Measurements from ENCODE around the gene NCF2.

NCF2 gene

DNA sequence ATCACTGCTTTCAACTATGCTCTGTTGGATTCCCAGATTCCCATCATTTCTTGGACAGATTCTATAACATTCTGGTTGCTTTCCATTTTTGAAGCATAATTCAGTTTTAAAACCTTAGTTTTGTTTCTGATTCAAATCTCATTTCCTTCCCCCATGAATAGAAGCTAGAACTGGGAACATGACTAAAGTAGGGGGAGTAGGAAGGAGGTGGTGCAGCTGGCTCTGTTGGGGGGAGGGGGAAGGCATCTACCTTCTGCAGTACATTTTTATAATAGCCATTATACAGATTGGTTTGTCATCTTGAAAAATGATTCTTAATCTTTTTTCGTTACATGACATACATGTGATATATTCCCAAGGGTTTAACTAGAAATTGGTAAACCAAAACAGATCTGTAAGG is 69.9 kb downstream of the NCF2 start:
- TF ChIP-seq, protein P1, sequence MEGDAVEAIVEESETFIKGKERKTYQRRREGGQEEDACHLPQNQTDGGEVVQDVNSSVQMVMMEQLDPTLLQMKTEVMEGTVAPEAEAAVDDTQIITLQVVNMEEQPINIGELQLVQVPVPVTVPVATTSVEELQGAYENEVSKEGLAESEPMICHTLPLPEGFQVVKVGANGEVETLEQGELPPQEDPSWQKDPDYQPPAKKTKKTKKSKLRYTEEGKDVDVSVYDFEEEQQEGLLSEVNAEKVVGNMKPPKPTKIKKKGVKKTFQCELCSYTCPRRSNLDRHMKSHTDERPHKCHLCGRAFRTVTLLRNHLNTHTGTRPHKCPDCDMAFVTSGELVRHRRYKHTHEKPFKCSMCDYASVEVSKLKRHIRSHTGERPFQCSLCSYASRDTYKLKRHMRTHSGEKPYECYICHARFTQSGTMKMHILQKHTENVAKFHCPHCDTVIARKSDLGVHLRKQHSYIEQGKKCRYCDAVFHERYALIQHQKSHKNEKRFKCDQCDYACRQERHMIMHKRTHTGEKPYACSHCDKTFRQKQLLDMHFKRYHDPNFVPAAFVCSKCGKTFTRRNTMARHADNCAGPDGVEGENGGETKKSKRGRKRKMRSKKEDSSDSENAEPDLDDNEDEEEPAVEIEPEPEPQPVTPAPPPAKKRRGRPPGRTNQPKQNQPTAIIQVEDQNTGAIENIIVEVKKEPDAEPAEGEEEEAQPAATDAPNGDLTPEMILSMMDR (conservative IDR thresholded peaks at IDR 0.05; ENCODE audit: low read depth, low read length): no peak
- no peak for DNase-seq (ENCODE audit: low read depth)
- H3K4me3 ChIP-seq (ENCODE audit: low read length): no peak overlapping the region

DNA sequence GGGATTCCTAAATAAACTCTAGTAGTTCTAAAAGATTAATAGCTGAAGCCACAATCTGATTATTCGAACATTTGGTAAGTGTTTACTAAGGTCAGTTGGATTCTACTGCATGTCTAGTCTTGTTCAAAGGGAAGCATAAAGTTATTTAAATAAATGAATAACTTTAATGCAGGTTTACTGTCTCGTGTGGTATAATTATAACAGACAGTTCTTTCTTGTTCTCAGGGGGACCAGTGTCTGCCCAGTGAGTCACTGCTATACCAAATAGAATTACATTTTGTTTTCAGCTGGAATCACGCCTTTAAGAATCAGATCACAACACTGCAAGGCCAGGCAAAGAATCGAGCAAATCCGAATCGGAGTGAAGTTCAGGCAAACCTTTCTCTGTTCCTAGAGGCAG is 72.9 kb downstream of the NCF2 start:
- TF ChIP-seq, protein P1 (conservative IDR thresholded peaks at IDR 0.05; ENCODE audit: low read depth, low read length): no peak
- no peak for DNase-seq (ENCODE audit: low read depth)
- no peak overlapping the region for H3K4me3 ChIP-seq (ENCODE audit: low read length)

DNA sequence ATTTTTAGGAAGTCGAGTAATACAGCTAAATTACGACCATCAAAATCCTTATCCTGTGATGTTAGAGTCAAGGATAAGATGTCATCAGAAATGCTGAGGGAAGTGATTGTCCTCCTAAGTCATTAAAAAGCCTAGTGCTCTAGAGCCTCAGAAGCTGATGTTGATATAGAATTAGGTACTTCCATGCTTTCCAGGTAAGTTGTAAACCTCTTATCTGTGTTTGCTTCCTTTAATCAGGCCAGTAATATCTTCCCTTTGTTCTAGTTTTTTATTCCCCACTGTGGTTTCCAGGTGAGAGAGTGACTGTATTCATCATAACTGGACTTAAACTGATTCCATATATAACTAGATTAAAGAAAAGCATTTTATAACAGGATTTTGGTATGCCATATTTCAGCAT is 73.5 kb downstream of the NCF2 start:
- TF ChIP-seq, protein P1 (conservative IDR thresholded peaks at IDR 0.05; ENCODE audit: low read depth, low read length): no peak
- no peak for DNase-seq (ENCODE audit: low read depth)
- no peak overlapping the region for H3K4me3 ChIP-seq (ENCODE audit: low read length)

DNA sequence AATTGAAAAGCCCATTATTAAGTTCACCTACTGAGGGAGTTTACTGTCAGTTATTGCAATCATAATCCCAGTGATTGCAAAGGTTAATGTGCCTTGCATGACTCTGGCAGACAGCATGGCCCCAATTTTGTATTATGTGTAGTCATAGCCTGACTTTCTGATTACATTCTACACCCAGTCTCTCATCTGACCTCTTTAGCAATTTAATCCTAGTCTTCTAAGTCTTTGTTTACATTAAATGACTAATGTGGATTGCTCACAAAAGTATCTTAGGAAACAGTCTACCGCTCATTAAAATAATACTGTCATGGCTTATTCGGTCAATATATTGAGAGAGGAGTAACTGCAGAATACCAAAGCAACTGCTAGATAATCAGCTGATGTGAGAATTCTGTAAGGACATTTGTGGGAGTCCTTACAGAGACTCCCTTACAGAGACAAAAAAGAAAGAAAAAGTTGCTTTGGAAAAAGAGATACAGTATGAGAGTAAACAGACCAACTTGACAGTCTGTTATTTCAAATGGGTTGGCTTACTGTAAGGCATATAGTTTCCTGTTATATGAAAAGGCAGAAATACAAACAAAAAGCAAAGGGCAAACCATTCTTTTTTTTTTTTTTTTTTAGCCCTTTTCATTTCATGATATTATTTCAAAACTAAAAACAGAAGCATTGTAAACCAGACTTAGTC is 75.1 kb downstream of the NCF2 start:
- peak; percentile 74 for DNase-seq (ENCODE audit: low read depth)
- no peak overlapping the region for H3K4me3 ChIP-seq (ENCODE audit: low read length)
- TF ChIP-seq, protein P1 (conservative IDR thresholded peaks at IDR 0.05; ENCODE audit: low read depth, low read length): no peak

DNA sequence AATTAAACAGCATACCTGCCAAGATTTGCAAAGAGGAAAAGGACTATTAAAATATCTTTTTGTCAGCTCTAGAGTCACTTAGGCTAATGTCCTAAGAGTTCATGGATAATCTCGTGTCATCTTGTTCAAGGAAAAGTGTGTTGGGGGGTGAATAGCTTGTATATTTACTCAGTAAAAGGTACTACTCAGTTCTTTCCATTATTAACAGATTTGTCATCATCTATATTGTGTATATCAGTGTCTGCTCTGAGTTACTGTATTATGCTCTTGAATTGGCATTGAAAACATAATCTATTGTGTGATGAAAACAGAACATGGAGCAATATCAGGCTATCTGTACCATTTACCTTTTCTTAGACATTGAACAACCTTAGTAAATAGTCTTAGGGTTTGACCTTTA is 76.0 kb downstream of the NCF2 start:
- DNase-seq (ENCODE audit: low read depth): no peak
- TF ChIP-seq, protein P1 (conservative IDR thresholded peaks at IDR 0.05; ENCODE audit: low read depth, low read length): no peak
- no peak overlapping the region for H3K4me3 ChIP-seq (ENCODE audit: low read length)

DNA sequence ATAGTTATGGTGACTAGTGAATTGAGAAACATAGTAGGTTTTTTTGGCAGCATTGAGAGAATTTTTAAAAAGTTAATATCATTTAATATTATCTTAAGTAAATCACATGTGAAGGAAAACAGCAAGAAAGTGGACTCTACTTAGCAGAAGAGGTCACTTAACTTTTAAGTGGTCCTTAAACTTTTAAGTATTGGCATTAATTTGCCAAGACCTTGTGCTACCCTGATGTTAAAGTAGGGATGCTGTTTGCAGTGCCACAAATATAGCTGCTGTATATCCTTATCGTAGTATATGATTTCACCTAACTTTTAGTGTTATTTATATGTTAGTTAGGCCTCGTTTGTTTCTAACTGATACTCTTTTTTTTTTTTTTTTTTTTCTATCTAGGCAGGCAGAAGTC is 77.8 kb downstream of the NCF2 start:
- no peak for DNase-seq (ENCODE audit: low read depth)
- no peak overlapping the region for H3K4me3 ChIP-seq (ENCODE audit: low read length)
- TF ChIP-seq, protein P1 (conservative IDR thresholded peaks at IDR 0.05; ENCODE audit: low read depth, low read length): no peak

DNA sequence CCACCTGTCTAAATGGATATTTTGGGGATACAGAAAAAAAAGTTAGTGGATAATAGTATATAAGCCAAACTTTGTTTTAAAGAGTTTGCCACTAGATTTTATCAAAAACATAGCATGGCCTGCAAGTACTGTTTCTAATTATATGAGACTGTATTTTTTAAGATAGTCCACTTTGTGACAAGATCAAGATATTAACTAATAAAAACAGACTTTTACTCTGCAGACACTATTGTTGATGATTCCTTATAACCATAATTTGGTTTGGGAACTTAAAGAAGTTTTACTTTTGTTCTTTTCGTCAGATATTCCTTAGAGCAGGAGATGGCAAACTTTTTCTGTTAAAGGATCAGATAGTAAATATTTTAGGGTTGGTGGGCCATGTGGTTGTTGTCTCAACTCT is 81.6 kb downstream of the NCF2 start:
- no peak for DNase-seq (ENCODE audit: low read depth)
- TF ChIP-seq, protein P1 (conservative IDR thresholded peaks at IDR 0.05; ENCODE audit: low read depth, low read length): no peak
- H3K4me3 ChIP-seq (ENCODE audit: low read length): no peak overlapping the region

Data from retinal pigment epithelial cell (primary cell).